ELR (cell line): Measurements from ENCODE around the gene DRC3.

Experiments
- DNase-seq: peaks from one replicate; pipeline ENCODE4 v3.0.0-alpha.2; 2015; ENCODE audit warnings: low read depth

Gene DRC3

GRCh38 chr17:18056214-18056613, 83.6 kb downstream of the DRC3 start:
- no peak for DNase-seq

- DNase-seq = no peak
Measured at GRCh38 chr17:18059283-18059682, 86.6 kb downstream of the DRC3 start.

GRCh38 chr17:18064053-18064452, 91.4 kb downstream of the DRC3 start:
- DNase-seq = no peak

- no peak for DNase-seq
Measured at GRCh38 chr17:18065546-18065945, 92.9 kb downstream of the DRC3 start.
